Tibial nerve (tissue), 4 donors: ENCODE data around the gene SNCA. TPM values are rescaled to one million over a fixed set of nuclear protein-coding genes. Genes with fewer than 3 reads are reported as not detected.
A peak's percentile ranks its signal among the peaks of the same experiment; 100 is the strongest.

Experiments used
- DNase-seq, 2 donors: peaks; one replicate each; pipeline ENCODE4 v3.0.0-alpha.2; 2019; ENCODE audit warnings: low spot score in 2 of 2
- H3K27ac ChIP-seq, 4 donors: fragments of 200-600 bp; sonication (generic) in 3 of 4; one replicate each; pipeline ENCODE4 v1.5.1; 2017 to 2019; ENCODE audit warnings: mild to moderate bottlenecking in 1 of 4
- H3K27me3 ChIP-seq, 2 donors: fragments of 200-600 bp; sonication (generic) in 1 of 2; one replicate each; pipeline versions ENCODE4 v1.5.1 to v1.6.0; 2017 to 2019
- H3K36me3 ChIP-seq, 3 donors: fragments of 200-600 bp; sonication (generic); one replicate each; pipeline ENCODE4 v1.5.1; 2018 to 2019
- H3K4me1 ChIP-seq, 4 donors: fragments of 200-600 bp; sonication (generic) in 3 of 4; one replicate each; pipeline ENCODE4 v1.5.1; 2017 to 2019
- H3K4me3 ChIP-seq, 4 donors: fragments of 200-600 bp; sonication (generic) in 3 of 4; one replicate each; pipeline ENCODE4 v1.5.1; 2017 to 2019; ENCODE audit warnings: mild to moderate bottlenecking in 1 of 4, moderate library complexity in 1 of 4
- H3K9me3 ChIP-seq, 4 donors: fragments of 200-600 bp; sonication (generic) in 3 of 4; one replicate each; pipeline ENCODE4 v1.5.1; 2017 to 2019
- EP300 ChIP-seq, 2 donors: sonication (generic); formaldehyde crosslinking; IDR thresholded peaks; one replicate each; pipeline ENCODE4 v1.6.1; 2017; ENCODE audit warnings: antibody characterized with exemption in 2 of 2, mild to moderate bottlenecking in 1 of 2
- POLR2A ChIP-seq, 2 donors: fragments of 450-650 bp; IDR thresholded peaks; one replicate each; pipeline ENCODE4 v1.6.1; 2017; ENCODE audit warnings: antibody characterized with exemption in 2 of 2, mild to moderate bottlenecking in 2 of 2, moderate library complexity in 2 of 2
- WGBS, 2 donors: methylation state at CpG; one replicate each; pipeline ENCODE4 v1.1.5; 2018; 5-methylcytosine and 5-hydroxymethylcytosine counted together
- total RNA-seq, 4 donors: library from RNA; depleted of rRNA; stranded (reverse); fragments of >200 nt; gene quantifications; one replicate each; pipeline ENCODE4 v1.1.0, GENCODE V29; 2016
- TF ChIP-seq, protein P1 (sequence below), 5 experiments: fragments of 200-600 bp in 3 of 5; fragments of 450-650 bp in 2 of 5; sonication (generic) in 3 of 5; IDR thresholded peaks; one replicate each; pipeline ENCODE4 v1.5.1; 2016 to 2019; ENCODE audit warnings: antibody characterized with exemption in 5 of 5, mild to moderate bottlenecking in 3 of 5, moderate library complexity in 2 of 5

Gene SNCA
- total RNA-seq, 4 donors from 2014 or later = 46.5 to 150 (median 79.0) TPM

DNA sequence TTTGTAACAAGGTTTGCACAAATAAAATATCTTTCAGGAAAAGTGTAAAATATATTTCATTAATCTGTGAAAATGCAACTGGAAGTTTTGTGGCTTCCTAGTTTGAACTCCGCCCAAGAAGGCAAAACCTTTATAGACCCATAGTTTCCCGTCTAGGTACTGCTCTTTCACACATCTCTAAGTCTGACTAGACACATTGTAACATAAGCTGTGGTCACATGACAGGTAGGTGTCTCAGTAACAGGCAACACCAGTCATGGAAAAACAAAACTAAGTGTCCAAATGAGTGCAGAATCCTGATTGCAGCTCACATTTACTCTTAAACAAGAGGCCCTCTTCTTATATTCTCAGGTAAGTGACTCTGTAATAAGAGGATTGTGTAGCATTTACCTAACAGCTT lies 55.6 kb downstream of the SNCA start:
- Histone ChIP-seq H3K36me3 (no peaks in the 10 kb centered on the region), H3K27me3 (no peaks in the 10 kb centered on the region), H3K4me3 (no peak overlapping the region), H3K9me3 (peaks cover 0 to 31% (median 0%) of the 10 kb centered on the region in 4 donors), H3K27ac (no peak overlapping the region), H3K4me1 (no peaks in the 10 kb centered on the region)
- WGBS, 2 donors = 80 to 89% methylated on average over 2 of the region's 2 CpGs
- TF ChIP-seq, protein P1, sequence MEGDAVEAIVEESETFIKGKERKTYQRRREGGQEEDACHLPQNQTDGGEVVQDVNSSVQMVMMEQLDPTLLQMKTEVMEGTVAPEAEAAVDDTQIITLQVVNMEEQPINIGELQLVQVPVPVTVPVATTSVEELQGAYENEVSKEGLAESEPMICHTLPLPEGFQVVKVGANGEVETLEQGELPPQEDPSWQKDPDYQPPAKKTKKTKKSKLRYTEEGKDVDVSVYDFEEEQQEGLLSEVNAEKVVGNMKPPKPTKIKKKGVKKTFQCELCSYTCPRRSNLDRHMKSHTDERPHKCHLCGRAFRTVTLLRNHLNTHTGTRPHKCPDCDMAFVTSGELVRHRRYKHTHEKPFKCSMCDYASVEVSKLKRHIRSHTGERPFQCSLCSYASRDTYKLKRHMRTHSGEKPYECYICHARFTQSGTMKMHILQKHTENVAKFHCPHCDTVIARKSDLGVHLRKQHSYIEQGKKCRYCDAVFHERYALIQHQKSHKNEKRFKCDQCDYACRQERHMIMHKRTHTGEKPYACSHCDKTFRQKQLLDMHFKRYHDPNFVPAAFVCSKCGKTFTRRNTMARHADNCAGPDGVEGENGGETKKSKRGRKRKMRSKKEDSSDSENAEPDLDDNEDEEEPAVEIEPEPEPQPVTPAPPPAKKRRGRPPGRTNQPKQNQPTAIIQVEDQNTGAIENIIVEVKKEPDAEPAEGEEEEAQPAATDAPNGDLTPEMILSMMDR (IDR thresholded peaks at IDR 0.05) = no peak
- no peak for TF ChIP-seq POLR2A (IDR thresholded peaks at IDR 0.05)
- no peak for TF ChIP-seq EP300 (IDR thresholded peaks at IDR 0.05)
- DNase-seq = no peak

- H3K27me3 ChIP-seq = no peaks in the 10 kb centered on the region
- no peak overlapping the region for H3K27ac ChIP-seq
- WGBS, 2 donors = 74 to 85% methylated on average over 2 of the region's 2 CpGs
- H3K4me1 ChIP-seq = no peaks in the 10 kb centered on the region
- no peak for DNase-seq
- no peak overlapping the region for H3K4me3 ChIP-seq
- H3K9me3 ChIP-seq = peaks cover 0 to 24% (median 0%) of the 10 kb centered on the region in 4 donors
- H3K36me3 ChIP-seq = peaks cover 0 to 8% (median 0%) of the 10 kb centered on the region in 3 donors
- TF ChIP-seq, protein P1 (IDR thresholded peaks at IDR 0.05) = no peak
- TF ChIP-seq EP300 (IDR thresholded peaks at IDR 0.05) (no peak), POLR2A (IDR thresholded peaks at IDR 0.05) (no peak)
Measured at GRCh38 chr4:89773805-89774204, 63.2 kb downstream of the SNCA start.

- no peaks in the 10 kb centered on the region for H3K9me3 ChIP-seq
- H3K36me3 ChIP-seq = no peaks in the 10 kb centered on the region
- H3K27me3 ChIP-seq = no peaks in the 10 kb centered on the region
- H3K4me3 ChIP-seq = no peak overlapping the region
- DNase-seq = no peak
- H3K27ac ChIP-seq = no peak overlapping the region
- TF ChIP-seq, protein P1 (IDR thresholded peaks at IDR 0.05) = no peak
- TF ChIP-seq POLR2A (IDR thresholded peaks at IDR 0.05) (no peak), EP300 (IDR thresholded peaks at IDR 0.05) (no peak)
- WGBS, 2 donors = 69 to 73% methylated on average over 3 of the region's 3 CpGs
- H3K4me1 ChIP-seq = peaks cover 0 to 22% (median 9%) of the 10 kb centered on the region in 4 donors
Measured at GRCh38 chr4:89769856-89770255, 67.1 kb downstream of the SNCA start.

- TF ChIP-seq POLR2A (IDR thresholded peaks at IDR 0.05) = no peak
- TF ChIP-seq EP300 (IDR thresholded peaks at IDR 0.05) = no peak
- TF ChIP-seq, protein P1 (IDR thresholded peaks at IDR 0.05) = no peak
- DNase-seq = no peak
- Histone ChIP-seq H3K4me1 (peaks cover 0 to 28% (median 9%) of the 10 kb centered on the region in 4 donors), H3K27me3 (no peaks in the 10 kb centered on the region), H3K9me3 (no peaks in the 10 kb centered on the region), H3K36me3 (no peaks in the 10 kb centered on the region), H3K27ac (peak overlapping the region in 2 of 4 donors; percentile 30 to 78), H3K4me3 (no peak overlapping the region)
Measured at GRCh38 chr4:89767924-89768323, 69.0 kb downstream of the SNCA start.

DNA sequence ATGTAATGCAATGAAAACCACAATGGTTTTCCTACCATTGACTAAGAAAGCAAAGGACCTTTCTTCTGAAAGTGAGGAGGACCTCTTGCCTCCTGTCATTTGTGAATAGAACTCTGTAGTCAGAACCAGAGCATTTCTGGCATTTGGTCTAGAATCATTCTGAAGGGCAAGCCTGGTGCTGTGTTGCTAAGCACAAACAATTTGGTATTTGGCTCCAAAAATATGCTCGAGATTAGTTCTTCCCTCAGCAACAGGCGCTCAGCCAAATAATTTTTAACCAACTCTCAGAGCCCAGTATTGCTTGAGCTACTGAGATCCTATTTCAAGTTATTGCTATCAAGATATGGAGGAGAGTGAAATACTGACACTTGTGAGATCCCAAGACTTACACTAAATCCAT lies 71.0 kb downstream of the SNCA start:
- Histone ChIP-seq H3K27ac (peak overlapping the region; percentile 37 to 78 (median 62)), H3K4me1 (peaks cover 0 to 28% (median 10%) of the 10 kb centered on the region in 4 donors), H3K27me3 (no peaks in the 10 kb centered on the region), H3K4me3 (no peak overlapping the region), H3K9me3 (no peaks in the 10 kb centered on the region), H3K36me3 (no peaks in the 10 kb centered on the region)
- TF ChIP-seq, protein P1 (IDR thresholded peaks at IDR 0.05) = no peak
- TF ChIP-seq EP300 (IDR thresholded peaks at IDR 0.05) = peak in 1 of 2 donors; percentile 65
- DNase-seq = peak in 1 of 2 donors; percentile 14
- 7 to 14% methylated on average over 2 of the region's 2 CpGs for WGBS, 2 donors
